Lung (tissue), 16 donors: Measurements from ENCODE around the gene HSPA6. TPM values are rescaled to one million over a fixed set of nuclear protein-coding genes. Genes with fewer than 3 reads are reported as not detected.
"Not testable (repeated sequence)": the region's sequence is repeated elsewhere in the genome, so short reads cannot be mapped to it uniquely, and the experiment has no call there.

Experiments
- ATAC-seq: fragments of 200-7000 bp; cut with Tn5 transposase; one replicate; pipeline ENCODE4 v1.9.1; 2020; ENCODE audit warnings: moderate number of reproducible peaks; ENCODE audit not compliant: insufficient read depth, low FRiP score
- DNase-seq, 3 donors: peaks; one replicate each; pipeline ENCODE4 v3.0.0-alpha.2; 2013 to 2017
- H3K27ac ChIP-seq, 2 donors: one replicate each; pipeline ENCODE4 v1.5.1; 2013; ENCODE audit warnings: mild to moderate bottlenecking in 2 of 2, moderate library complexity in 2 of 2, control low read depth in 1 of 2, inconsistent platforms in 1 of 2, low read depth in 1 of 2, low read length in 1 of 2
- H3K27me3 ChIP-seq, 3 donors: one replicate each; pipeline ENCODE4 v1.5.1; 2013; ENCODE audit warnings: low read length in 2 of 3; ENCODE audit not compliant: control insufficient read depth in 3 of 3, insufficient read depth in 3 of 3
- H3K36me3 ChIP-seq, 4 donors: one replicate each; pipeline ENCODE4 v1.5.1; 2013; ENCODE audit warnings: low read length in 4 of 4, mild to moderate bottlenecking in 1 of 4, moderate library complexity in 1 of 4; ENCODE audit not compliant: control insufficient read depth in 4 of 4, insufficient read depth in 4 of 4
- H3K4me1 ChIP-seq, 5 donors: one replicate each; pipeline ENCODE4 v1.5.1; 2013; ENCODE audit warnings: low read length in 5 of 5, mild to moderate bottlenecking in 2 of 5, moderate library complexity in 1 of 5; ENCODE audit not compliant: control insufficient read depth in 5 of 5, insufficient read depth in 5 of 5
- H3K4me3 ChIP-seq: one replicate; pipeline ENCODE4 v1.5.1; 2013; ENCODE audit warnings: mild to moderate bottlenecking, control low read depth, moderate library complexity
- H3K9ac ChIP-seq, 2 donors: one replicate each; pipeline ENCODE4 v1.5.1; 2013; ENCODE audit warnings: low read length in 2 of 2, control low read depth in 1 of 2; ENCODE audit not compliant: insufficient read depth in 1 of 2
- H3K9me3 ChIP-seq, 4 donors: one replicate each; pipeline ENCODE4 v1.5.1; 2013; ENCODE audit warnings: low read length in 3 of 4, mild to moderate bottlenecking in 1 of 4, moderate library complexity in 1 of 4; ENCODE audit not compliant: control insufficient read depth in 4 of 4, insufficient read depth in 3 of 4
- CTCF ChIP-seq: IDR thresholded peaks from 2 replicates; pipeline ENCODE4 v1.5.1; 2012; ENCODE audit warnings: mild to moderate bottlenecking; ENCODE audit errors: control extremely low read depth, extremely low read depth
- WGBS, 2 donors: extraction: QIAGEN DNeasy Blood & Tissue Kit; methylation state at CpG; one replicate each; pipeline ENCODE4 v1.1.7; 2013; 5-methylcytosine and 5-hydroxymethylcytosine counted together
- long read RNA-seq, 5 donors: transcript quantifications; one replicate each; lab custom pipeline, GENCODE V29; 2026
- polyA plus RNA-seq, 2 donors: library from polyadenylated mRNA; stranded (reverse); fragments of 200-250 nt; gene quantifications; one replicate each; pipeline ENCODE4 v1.2.1, GENCODE V29; 2013
- total RNA-seq, 2 donors: library from RNA; depleted of rRNA in 1 of 2; stranded (reverse); fragments of >200 nt in 1 of 2; gene quantifications; one replicate each; pipeline ENCODE4 v1.2.1, GENCODE V29; 2014 to 2021
- donor health status: control.
- donor health status: control.
- donor health status: Bipolar disorder and iron deficiency.
- donor health status: healthy.
- donor health status: DM: yes; HTN: yes; CAD: no.

HSPA6 gene
- total RNA-seq (10 to 100 TPM; 11.7 to 42.5 TPM), polyA plus RNA-seq (10 to 100 TPM; 21.1 to 29.3 TPM)
- long read RNA-seq, donor 1 = 0 reads
- long read RNA-seq, donor 2 = 0 reads
- long read RNA-seq, donor 3 = 0 reads
- long read RNA-seq, donor 4, partial matches to known transcripts = 0 of 1 reads
- long read RNA-seq, donor 4, other reads (novel, unspliced or antisense) = 0 of 1 reads
- long read RNA-seq, donor 5 = 0 reads

DNA sequence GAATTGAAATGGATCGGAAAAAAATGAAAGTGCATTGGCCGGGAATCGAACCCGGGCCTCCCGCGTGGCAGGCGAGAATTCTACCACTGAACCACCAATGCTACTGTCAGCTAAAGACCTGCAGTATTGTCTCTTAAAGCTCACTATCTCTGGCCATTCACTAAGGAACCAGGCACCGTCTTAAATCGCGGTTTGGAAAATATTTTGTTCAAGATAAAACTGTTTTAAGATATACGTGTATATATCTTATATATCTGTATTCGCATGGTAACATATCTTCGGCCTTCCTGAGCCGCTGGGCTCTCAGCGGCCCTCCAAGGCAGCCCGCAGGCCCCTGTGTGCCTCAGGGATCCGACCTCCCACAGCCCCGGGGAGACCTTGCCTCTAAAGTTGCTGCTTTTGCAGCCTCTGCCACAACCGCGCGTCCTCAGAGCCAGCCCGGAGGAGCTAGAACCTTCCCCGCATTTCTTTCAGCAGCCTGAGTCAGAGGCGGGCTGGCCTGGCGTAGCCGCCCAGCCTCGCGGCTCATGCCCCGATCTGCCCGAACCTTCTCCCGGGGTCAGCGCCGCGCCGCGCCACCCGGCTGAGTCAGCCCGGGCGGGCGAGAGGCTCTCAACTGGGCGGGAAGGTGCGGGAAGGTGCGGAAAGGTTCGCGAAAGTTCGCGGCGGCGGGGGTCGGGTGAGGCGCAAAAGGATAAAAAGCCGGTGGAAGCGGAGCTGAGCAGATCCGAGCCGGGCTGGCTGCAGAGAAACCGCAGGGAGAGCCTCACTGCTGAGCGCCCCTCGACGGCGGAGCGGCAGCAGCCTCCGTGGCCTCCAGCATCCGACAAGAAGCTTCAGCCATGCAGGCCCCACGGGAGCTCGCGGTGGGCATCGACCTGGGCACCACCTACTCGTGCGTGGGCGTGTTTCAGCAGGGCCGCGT is at the start of gene HSPA6:
HSPA6 (plus strand) TSS at position 724 of the 925 bp plus-strand sequence; CDS start at position 843, 119 bp downstream.
- H3K27ac ChIP-seq = peak within 1 kb of the TSS; percentile 56 to 83
- H3K9ac ChIP-seq = peak within 1 kb of the TSS in 1 of 2 donors; percentile 13
- not testable (repeated sequence) for H3K4me1 ChIP-seq, H3K27me3 ChIP-seq, H3K9me3 ChIP-seq, H3K36me3 ChIP-seq
- DNase-seq (peak; percentile 81 to 96 (median 96)), ATAC-seq (peak; percentile 88)
- peak within 1 kb of the TSS; percentile 78 for H3K4me3 ChIP-seq
- WGBS, 2 donors = 0 to 1% methylated on average over 50 to 63 of the region's 72 CpGs

- peaks cover 4 to 45% (median 16%) of the 10 kb centered on the region in 3 donors for H3K27me3 ChIP-seq
- not testable (repeated sequence) for ATAC-seq, H3K4me3 ChIP-seq, H3K4me1 ChIP-seq, H3K9ac ChIP-seq, H3K36me3 ChIP-seq, H3K27ac ChIP-seq, H3K9me3 ChIP-seq, DNase-seq
- WGBS, 2 donors = 88 to 98% methylated on average over 1 of the region's 1 CpG
These were observed 46.6 kb upstream of the HSPA6 start for GRCh38 chr1:161477711-161478110.

- no peaks in the 10 kb centered on the region for H3K4me1 ChIP-seq
- no peak for TF ChIP-seq CTCF
- WGBS, 2 donors = 91 to 95% methylated on average over 15 of the region's 15 CpGs
- no peak overlapping the region for H3K4me3 ChIP-seq
- no peaks in the 10 kb centered on the region for H3K9me3 ChIP-seq
- DNase-seq = no peak
- H3K9ac ChIP-seq = no peak overlapping the region
- no peak for ATAC-seq
- H3K36me3 ChIP-seq = no peaks in the 10 kb centered on the region
- H3K27me3 ChIP-seq = peaks cover 4 to 35% (median 6%) of the 10 kb centered on the region in 3 donors
- H3K27ac ChIP-seq = no peak overlapping the region
These were observed 45.4 kb upstream of the HSPA6 start for GRCh38 chr1:161478985-161479384.

DNA sequence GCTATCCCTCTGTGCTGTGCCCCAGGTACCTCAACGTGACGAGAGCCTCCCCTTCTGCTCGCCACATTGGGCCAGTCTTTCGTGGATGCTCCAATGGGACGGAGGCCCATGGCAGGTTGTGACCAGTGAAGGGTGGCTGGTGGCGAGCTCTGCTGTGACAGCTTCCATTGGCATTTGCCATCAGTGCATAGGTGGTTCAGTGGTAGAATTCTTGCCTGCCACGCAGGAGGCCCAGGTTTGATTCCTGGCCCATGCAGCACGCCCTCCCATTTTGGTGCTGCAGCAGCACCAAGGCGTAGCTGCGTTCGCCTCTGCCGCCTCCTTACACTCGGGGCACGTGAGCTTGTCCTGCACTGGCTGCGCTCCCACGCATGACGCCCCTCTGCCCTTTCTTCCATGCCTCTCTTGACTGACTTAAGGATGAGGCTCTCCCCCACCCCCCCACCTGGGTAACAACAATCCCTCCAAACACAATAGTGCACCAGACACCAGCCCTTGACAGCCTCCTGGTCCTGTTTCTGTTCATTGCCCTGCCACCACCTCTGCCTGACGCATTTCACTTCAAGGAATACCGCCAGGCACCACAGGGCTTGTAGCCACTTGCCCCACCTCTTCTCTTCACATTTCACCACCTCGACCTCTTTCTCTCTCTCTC is 43.8 kb upstream of the HSPA6 start:
- no peaks in the 10 kb centered on the region for H3K9me3 ChIP-seq
- H3K4me3 ChIP-seq = no peak overlapping the region
- no peaks in the 10 kb centered on the region for H3K36me3 ChIP-seq
- no peaks in the 10 kb centered on the region for H3K4me1 ChIP-seq
- no peak overlapping the region for H3K27ac ChIP-seq
- ATAC-seq (no peak), DNase-seq (no peak)
- peaks cover 4 to 27% (median 8%) of the 10 kb centered on the region in 3 donors for H3K27me3 ChIP-seq
- 83 to 85% methylated on average over 20 of the region's 20 CpGs for WGBS, 2 donors
- H3K9ac ChIP-seq = no peak overlapping the region
- no peak for TF ChIP-seq CTCF
